Esophagus squamous epithelium (tissue), 4 donors: Measurements from ENCODE around the gene MORN1.

Experiments
- POLR2A ChIP-seq, 4 donors: fragments of 450-650 bp; IDR thresholded peaks; one replicate each; pipeline ENCODE4 v1.6.1; 2017; ENCODE audit warnings: antibody characterized with exemption in 4 of 4, mild to moderate bottlenecking in 4 of 4, moderate library complexity in 3 of 4
- TF ChIP-seq, protein P1 (sequence below), 6 experiments: fragments of 450-650 bp in 4 of 6; fragments of 200-600 bp in 2 of 6; sonication (generic) in 2 of 6; IDR thresholded peaks; one replicate each; pipeline ENCODE4 v1.5.1; 2016 to 2019; ENCODE audit warnings: antibody characterized with exemption in 6 of 6, mild to moderate bottlenecking in 4 of 6, moderate library complexity in 4 of 6

DNA sequence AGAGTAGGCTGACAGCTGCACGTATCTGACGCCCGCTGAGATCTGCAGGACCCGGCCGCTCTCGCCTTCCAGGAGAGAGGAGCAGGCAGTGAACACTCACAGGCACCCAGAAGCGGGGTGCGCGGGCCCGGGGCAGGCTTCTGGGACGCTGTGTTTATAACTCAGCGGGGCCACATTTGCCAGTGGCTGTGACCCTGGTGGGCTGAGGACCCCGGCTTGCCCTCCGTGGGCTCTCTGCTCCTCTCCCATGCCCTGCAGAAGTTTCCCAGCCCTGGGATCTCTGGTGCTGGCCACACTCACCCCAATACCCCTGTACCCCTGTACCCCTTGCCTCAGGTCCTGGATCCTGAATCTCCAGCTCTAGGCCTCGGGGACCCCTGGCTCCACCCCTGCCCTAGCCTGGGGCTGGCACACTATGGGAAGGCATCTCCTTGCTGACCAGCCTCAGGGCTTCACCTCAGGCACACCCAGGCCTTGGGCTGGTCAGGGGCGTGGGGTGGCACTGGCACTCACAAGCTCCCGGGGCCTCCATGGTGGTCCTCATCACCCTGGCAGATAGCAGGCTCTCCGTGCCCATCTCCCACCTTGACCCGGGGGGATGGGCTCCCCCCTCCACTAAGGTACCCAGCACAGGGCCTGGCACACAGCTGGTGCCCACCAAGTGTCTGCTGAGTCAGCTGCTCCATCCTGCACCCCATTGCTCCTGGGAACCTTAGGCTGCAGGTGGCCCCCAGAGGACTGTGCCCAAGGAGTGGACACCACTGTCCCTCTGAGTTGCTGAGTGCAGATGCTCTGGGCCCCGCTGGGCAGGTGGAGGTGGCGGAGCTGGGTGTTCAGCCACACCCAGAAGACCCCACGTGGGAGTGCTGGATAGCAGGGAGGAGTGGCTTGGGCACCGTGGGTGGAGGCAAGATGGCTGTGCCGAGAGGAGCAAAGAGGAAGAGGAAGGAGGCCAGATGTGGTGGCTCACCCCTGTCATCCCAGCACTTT is 32.4 kb downstream of the MORN1 start:
- TF ChIP-seq, protein P1, sequence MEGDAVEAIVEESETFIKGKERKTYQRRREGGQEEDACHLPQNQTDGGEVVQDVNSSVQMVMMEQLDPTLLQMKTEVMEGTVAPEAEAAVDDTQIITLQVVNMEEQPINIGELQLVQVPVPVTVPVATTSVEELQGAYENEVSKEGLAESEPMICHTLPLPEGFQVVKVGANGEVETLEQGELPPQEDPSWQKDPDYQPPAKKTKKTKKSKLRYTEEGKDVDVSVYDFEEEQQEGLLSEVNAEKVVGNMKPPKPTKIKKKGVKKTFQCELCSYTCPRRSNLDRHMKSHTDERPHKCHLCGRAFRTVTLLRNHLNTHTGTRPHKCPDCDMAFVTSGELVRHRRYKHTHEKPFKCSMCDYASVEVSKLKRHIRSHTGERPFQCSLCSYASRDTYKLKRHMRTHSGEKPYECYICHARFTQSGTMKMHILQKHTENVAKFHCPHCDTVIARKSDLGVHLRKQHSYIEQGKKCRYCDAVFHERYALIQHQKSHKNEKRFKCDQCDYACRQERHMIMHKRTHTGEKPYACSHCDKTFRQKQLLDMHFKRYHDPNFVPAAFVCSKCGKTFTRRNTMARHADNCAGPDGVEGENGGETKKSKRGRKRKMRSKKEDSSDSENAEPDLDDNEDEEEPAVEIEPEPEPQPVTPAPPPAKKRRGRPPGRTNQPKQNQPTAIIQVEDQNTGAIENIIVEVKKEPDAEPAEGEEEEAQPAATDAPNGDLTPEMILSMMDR (IDR thresholded peaks at IDR 0.05) = no peak
- no peak for TF ChIP-seq POLR2A (IDR thresholded peaks at IDR 0.05)
